Measurements from ENCODE around the gene CFAP92.

GRCh38 chr3:128881576-128881975 lies 112.3 kb downstream of the CFAP92 start:
- no peak for TF ChIP-seq ZNF565 (CRISPR knock-in tag; conservative IDR thresholded peaks at IDR 0.05; ENCODE audit: low read depth)
- no peak for TF ChIP-seq PATZ1 (CRISPR knock-in tag; IDR thresholded peaks at IDR 0.05; ENCODE audit: borderline replicate concordance)
- TF ChIP-seq TSHZ2 (CRISPR knock-in tag; IDR thresholded peaks at IDR 0.05): no peak
- TF ChIP-seq ZNF70 (CRISPR knock-in tag; IDR thresholded peaks at IDR 0.05): no peak
- TF ChIP-seq RARB (CRISPR knock-in tag; IDR thresholded peaks at IDR 0.05): no peak
- no peak for TF ChIP-seq CREB5 (CRISPR knock-in tag; IDR thresholded peaks at IDR 0.05; ENCODE audit: low read depth)
- no peak for TF ChIP-seq ZC3H10 (CRISPR knock-in tag; IDR thresholded peaks at IDR 0.05)
- TF ChIP-seq ARNTL (CRISPR knock-in tag; IDR thresholded peaks at IDR 0.05; ENCODE audit: borderline replicate concordance, low read depth): no peak
